Ishikawa (cell line): ENCODE measurements around the gene PTCD1.

ENCODE experiments used
- CREB1 ChIP-seq: IDR thresholded peaks from 2 replicates; pipeline ENCODE4 v1.6.1; 2012; ENCODE audit warnings: low read depth
- EGR1 ChIP-seq: IDR thresholded peaks from 2 replicates; pipeline ENCODE4 v1.6.1; 2012
- TF ChIP-seq, protein P1 (sequence below): IDR thresholded peaks from 2 replicates; pipeline ENCODE4 v1.6.1; 2012

DNA sequence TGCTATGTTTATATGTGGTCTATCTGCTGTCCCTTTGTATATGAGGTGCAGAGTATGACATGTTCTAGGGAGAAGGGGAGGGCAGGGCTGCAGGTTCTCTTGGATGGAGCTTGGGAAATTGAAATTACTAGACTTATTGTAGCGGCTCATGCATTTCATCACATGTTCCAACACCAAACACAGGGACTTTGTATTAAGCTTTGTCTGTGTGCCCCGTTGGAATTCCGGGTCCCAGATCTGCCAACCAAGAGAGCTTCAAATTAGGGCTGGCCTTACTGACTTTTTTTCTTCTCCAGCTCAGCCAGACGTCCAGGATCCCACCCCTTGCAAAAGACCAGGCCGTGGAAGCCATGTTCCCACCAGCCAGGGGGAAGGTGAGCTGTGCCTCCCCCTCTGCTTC, 37.5 kb upstream of the PTCD1 start:
- TF ChIP-seq, protein P1, sequence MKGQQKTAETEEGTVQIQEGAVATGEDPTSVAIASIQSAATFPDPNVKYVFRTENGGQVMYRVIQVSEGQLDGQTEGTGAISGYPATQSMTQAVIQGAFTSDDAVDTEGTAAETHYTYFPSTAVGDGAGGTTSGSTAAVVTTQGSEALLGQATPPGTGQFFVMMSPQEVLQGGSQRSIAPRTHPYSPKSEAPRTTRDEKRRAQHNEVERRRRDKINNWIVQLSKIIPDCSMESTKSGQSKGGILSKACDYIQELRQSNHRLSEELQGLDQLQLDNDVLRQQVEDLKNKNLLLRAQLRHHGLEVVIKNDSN = no peak
- no peak for TF ChIP-seq EGR1
- TF ChIP-seq CREB1 = no peak
